ENCODE results near the gene HSD17B13. TPM values are rescaled to one million over a fixed set of nuclear protein-coding genes. Genes with fewer than 3 reads are reported as not detected.

Gene HSD17B13
- total RNA-seq, 2 donors from 2014 or later = 0.58 TPM; not detected in 1

DNA sequence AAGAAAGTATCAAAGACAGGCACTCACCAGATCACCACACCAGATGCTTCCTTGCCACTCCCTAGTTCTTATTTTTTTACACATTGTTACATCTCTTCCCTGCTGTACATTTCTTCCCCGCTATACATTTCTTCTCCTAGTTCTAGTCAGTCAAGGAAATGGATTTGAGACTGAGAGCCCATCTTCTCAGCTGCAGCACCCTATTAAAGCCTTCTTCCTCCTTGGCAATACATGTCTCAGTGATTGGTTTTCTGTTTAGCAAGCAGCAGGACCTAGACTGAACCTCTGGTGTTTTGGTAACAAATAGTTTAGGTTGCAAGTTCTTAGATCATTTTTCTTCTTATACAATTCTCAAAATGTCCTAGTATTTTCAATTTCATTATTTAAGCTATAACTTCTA lies 66.9 kb downstream of the HSD17B13 start:
- no peak for TF ChIP-seq CTCF (conservative IDR thresholded peaks at IDR 0.05)
- H3K4me1 Mint-ChIP-seq = no peaks in the 10 kb centered on the region
- peaks cover 16% of the 10 kb centered on the region for H3K9me3 Mint-ChIP-seq
- H3K27ac Mint-ChIP-seq = no peak overlapping the region
- Histone ChIP-seq H3K4me1 (ENCODE audit: control insufficient read depth, insufficient read depth, low read length) (no peaks in the 10 kb centered on the region), H3K27me3 (ENCODE audit: control insufficient read depth, insufficient read depth, low read length, poor library complexity, severe bottlenecking) (no peaks in the 10 kb centered on the region), H3K4me3 (ENCODE audit: low read length) (no peak overlapping the region), H3K27ac (ENCODE audit: low read depth, low read length) (no peak overlapping the region), H3K9ac (ENCODE audit: extremely low read depth, low read length, poor library complexity, severe bottlenecking) (no peak overlapping the region), H3K9me3 (ENCODE audit: control insufficient read depth, low read length) (peaks cover 8% of the 10 kb centered on the region), H3K36me3 (ENCODE audit: control insufficient read depth, insufficient read depth, low read length) (no peaks in the 10 kb centered on the region)
- H3K36me3 Mint-ChIP-seq (ENCODE audit: low read depth) = no peaks in the 10 kb centered on the region
- WGBS, 2 experiments (ENCODE audit: insufficient coverage in 1 of 2, insufficient read length in 1 of 2) = 93 to 100% methylated on average over 1 of the region's 1 CpG
- no peak for DNase-seq
- H3K27me3 Mint-ChIP-seq (ENCODE audit: insufficient read depth) = peaks cover 2% of the 10 kb centered on the region
- no peak overlapping the region for H3K4me3 Mint-ChIP-seq

Small RNA genes within 50 kb of the gene (microRNA-seq; reads per million reads assigned to microRNA genes)
- gene MIR5705 (ENCODE audit: borderline microRNAs expressed) = not detected

Other genes with a start within 250 kb of the HSD17B13 start
- 10 to 100 TPM in 1 of 2 donors, 1 to 10 TPM in 1; 4.3 to 11.2 TPM for gene KLHL8, start 102.3 kb downstream of the HSD17B13 start, total RNA-seq
- gene HSD17B11, start 68.3 kb upstream of the HSD17B13 start, total RNA-seq = 10 to 100 TPM; 18.3 to 22.7 TPM
- 10 to 100 TPM; 23.2 to 28.6 TPM for gene NUDT9, start 99.7 kb upstream of the HSD17B13 start, total RNA-seq
- 1 to 10 TPM in 1 of 2 donors, under 1 TPM in 1; 0.26 to 1.0 TPM for gene SPARCL1, start 206.5 kb upstream of the HSD17B13 start, total RNA-seq

Data from endodermal cell (in vitro differentiated cells).